GDM1 (cell line): ENCODE results near the gene DLG2.
A peak's percentile ranks its signal among the peaks of the same experiment; 100 is the strongest.

ENCODE experiments used
- DNase-seq: peaks from one replicate; lab custom pipeline; 2025; lab: John Stamatoyannopoulos, UW

Gene DLG2

GRCh38 chr11:84763931-84764330 lies 863.2 kb downstream of the DLG2 start:
- no peak for DNase-seq

GRCh38 chr11:84757711-84758110 lies 869.4 kb downstream of the DLG2 start:
- DNase-seq: no peak

DNA sequence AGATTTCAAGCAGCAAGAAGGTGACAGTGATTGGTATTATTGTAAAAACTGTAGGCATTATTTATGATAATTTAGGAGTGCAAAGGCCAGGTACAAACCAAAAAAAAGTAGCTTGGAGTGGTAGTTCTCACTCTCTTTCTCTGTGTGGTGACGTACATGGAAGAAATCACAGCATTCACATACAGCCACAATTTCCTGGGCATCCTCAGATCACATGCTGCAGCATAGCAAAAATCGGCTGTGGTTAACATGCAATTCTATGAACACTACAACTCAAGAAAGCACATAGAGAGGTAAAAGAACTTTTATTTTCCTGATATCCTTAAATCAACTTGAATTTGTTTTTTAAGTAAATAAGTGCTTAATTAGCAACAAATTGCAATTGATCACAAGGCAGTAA lies 875.8 kb downstream of the DLG2 start:
- no peak for DNase-seq

DNA sequence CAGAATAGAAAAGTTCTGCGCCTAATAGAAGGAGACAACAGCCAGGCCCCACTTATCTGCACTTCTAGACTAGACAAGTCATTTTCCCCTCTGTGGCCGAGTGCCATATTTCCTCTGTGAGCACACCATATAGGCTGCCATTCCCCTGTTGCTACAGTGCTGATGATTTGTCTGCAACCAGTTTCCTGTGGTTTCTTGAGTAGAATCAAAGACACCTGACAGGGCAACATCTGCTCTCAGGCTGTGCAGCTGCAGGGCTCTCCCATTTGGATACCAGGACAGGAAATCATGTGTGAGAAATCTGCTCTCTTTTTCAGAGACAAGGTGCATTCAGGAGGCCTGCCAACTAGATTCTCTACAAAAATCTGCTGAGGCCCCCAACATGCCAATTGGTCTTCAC lies 879.3 kb downstream of the DLG2 start:
- peak; percentile 42 for DNase-seq

GRCh38 chr11:84740050-84740449 lies 887.1 kb downstream of the DLG2 start:
- no peak for DNase-seq

GRCh38 chr11:84724256-84724655 lies 902.9 kb downstream of the DLG2 start:
- DNase-seq: no peak

DNA sequence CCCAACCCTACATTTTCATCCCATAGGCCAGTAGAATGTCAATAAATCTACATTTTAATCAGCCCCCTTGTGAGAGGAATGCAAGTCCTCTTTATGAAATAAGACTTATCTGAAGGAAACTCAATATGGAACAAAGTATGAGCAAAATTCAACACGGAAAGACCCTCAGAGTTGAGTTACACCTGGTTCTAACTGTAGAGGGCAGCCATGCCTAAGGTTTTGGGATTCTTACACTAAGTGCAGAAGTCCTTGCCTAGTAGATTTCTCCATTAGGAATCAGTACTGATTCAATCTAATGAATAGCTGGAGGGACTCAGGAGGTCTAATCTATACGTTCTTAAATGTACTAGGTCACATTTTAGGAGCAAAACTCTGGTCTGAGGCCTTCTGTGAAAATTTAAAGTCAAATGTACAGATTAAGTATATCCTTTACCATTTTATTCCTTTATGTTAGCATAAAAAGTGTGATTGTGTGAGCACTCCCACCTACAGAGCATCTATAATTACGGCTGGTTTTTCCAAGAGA lies 904.5 kb downstream of the DLG2 start:
- peak; percentile 19 for DNase-seq

DNA sequence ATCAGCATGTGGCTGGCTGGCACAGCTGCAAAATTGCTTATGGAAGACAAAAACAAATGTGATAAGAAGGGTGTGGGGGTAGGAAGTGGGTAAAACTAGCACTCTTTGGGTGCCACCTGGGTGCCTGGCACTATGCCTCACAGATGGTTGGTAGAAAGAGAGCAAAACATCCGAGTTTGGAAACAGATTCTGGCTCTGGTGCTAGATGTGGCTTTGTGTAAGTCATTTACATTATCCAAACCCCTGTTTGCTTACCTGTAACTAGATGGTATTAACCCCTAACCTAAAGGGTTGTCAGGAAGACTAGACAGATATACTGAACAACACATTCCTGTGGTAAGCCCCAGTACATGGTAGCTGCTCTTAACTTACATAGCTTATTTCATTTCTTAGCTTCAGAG lies 905.6 kb downstream of the DLG2 start:
- DNase-seq: no peak

DNA sequence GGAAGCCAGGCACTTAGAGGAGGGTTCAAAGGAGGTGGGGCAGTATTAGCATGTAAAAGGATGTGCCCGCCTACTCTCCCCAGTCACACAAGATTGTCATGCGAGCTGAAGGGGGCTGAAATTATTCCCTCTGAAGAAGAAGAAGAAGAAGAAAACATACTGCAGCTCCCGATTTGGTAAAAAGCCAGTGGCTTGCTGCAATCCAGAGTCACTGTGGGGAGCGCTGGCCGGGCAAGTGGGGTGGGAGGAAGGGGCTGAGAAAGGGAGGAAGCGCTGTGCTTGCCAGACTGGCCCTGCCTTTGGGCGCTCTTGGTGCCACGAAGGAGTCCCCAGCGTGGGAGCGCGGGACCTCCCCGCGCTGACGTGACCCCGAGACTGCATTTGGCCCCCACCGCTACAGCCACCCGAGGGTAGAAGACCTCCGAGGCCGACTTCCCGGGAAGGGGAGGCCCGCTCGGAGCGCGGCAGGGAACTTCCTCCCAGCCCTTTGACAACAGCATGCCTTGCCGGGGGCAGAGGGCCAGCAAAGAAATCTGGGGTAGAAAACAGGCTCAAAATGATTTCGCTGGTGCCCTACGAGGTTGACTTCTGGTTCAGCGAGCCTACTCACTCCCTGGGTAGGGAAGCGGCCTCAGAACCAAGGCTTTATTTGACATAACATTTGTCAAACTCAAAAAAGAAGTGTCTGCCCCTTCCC lies 906.3 kb downstream of the DLG2 start:
- DNase-seq: peak; percentile 39

- no peak for DNase-seq
Observed at GRCh38 chr11:84719935-84720577, 907.1 kb downstream of the DLG2 start.

DNA sequence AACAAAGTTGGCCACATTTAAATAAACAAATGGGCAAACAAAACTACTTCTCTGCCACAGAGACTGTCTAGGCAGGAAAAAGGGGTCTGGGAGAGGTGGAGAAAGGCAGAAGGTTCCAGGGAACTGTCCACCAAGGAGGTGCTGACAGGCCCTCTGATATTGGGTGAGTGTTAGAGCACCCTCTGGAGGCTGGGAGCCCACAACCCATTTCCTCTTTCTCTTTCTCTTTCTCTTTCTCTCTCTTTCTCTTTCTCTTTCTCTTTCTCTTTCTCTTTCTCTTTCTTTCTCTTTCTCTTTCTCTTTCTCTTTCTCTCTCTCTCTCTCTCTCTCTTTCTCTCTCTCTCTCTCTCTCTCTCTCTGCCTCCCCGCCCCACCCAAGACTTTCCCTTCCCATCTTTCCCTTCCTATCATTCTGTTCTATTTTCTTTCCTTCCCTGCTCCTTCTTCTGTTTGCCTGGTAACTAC lies 912.8 kb downstream of the DLG2 start:
- peak; percentile 45 for DNase-seq

- DNase-seq: no peak
Observed at GRCh38 chr11:84691830-84692229, 935.3 kb downstream of the DLG2 start.

- DNase-seq: no peak
Observed at GRCh38 chr11:84687433-84687832, 939.7 kb downstream of the DLG2 start.

GRCh38 chr11:84686716-84687115 lies 940.4 kb downstream of the DLG2 start:
- peak; percentile 88 for DNase-seq

DNA sequence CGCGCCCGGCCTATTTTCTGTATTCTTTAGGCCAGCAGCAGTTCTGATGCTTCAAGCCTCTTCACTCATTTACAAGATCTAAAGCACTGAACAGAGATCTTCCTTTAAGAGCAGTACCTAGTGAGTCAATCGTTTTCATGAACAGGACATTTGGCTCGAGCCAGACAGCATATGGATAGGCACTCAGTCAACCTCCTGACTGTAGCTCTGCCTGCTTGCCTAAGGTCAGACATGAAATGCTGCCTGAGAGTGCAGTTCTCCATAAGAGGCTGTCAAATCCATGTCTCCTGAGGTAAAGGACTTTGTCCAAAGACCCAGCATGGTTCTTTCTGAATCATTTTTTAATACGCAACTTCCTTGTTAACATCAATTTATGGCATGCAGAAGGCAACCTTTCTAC lies 941.2 kb downstream of the DLG2 start:
- DNase-seq: no peak

DNA sequence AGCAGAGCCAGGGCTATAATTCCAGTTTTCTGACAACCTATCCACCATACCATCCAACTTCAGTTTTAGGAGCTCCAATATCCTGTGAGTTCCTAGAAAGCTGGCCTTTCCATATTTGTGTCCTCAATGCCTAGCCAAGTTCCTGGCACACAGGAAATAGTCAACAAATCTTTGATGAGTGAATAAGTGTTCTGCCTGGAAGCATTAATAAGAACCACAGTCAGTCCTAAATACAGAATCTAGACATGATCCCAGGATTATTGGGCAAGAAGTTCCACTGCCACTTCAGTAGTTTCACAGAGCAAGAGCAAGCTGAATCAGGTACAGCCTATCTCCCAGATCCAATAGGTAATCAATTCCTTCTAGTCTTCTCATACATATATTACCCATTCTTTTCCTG lies 942.0 kb downstream of the DLG2 start:
- DNase-seq: no peak

DNA sequence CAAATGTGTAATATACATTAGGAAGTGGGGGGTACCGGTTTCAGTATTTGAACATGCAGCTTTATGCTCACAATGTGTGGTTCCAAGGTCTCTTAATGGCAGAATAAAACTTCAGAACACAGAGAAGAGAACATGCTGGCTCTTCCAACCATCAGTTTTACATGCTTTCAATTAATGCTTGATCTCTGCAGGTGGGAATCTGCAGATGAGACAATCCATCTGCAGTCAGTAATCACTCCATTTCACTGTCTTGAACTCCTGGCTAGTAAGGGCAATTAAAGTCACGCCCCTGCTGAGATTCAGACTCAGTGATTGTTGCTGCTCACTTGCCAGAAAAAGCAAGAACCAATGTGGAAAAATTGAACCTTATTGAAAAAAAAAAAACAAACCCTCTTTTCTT lies 945.7 kb downstream of the DLG2 start:
- no peak for DNase-seq

- no peak for DNase-seq
Observed at GRCh38 chr11:84675396-84676025, 951.6 kb downstream of the DLG2 start.

DNA sequence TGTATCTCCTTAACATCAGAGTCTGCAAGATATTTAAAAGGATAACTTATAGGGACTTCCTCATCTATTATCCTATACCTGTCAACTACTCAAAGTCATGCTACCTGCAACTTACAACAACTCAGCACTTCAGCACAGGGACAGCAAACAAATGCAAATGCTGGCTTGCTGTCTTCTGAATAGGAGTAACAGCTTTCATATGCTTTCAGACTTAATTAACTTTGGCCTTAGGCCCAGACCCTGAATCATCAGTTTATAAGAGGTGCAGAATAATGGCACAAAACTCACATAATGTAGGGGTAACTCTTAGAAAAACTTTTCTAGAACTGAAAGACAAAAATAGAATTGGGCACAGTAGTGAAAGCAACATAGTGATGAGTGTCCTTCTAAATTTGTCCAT lies 953.4 kb downstream of the DLG2 start:
- no peak for DNase-seq

DNA sequence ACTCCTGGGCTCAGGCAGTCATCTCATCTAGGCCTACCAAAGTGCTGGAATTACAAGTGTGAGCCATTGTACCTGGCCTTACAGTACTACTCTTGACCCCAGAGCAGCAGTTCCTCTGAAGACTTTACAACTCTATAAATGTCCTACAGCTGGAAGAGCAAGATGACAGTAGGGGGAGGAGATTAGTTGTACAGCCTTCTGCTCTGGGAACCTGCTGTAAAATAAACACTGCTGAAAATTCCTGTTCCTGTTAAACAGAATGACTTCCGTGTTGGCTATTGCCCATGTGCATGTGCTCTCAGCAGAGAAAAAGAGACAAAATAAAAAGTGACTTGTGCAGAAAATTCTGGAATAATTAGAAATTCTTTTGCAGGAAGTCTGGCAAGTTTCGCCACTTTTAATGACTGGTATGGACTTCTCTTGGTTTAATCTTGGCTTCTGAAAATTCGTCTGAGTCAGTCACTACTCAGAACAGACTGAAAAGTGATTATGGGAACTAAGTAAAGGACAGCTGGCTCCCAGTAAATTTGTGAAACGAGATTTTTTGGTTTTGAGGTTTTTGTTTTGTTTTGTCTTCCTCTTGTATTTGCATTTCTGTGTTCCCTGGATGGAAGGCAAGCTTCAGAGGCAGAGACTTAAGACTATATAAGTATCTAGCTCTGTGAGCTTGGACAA lies 955.7 kb downstream of the DLG2 start:
- DNase-seq: no peak

- DNase-seq: no peak
Observed at GRCh38 chr11:84663731-84664130, 963.4 kb downstream of the DLG2 start.

DNA sequence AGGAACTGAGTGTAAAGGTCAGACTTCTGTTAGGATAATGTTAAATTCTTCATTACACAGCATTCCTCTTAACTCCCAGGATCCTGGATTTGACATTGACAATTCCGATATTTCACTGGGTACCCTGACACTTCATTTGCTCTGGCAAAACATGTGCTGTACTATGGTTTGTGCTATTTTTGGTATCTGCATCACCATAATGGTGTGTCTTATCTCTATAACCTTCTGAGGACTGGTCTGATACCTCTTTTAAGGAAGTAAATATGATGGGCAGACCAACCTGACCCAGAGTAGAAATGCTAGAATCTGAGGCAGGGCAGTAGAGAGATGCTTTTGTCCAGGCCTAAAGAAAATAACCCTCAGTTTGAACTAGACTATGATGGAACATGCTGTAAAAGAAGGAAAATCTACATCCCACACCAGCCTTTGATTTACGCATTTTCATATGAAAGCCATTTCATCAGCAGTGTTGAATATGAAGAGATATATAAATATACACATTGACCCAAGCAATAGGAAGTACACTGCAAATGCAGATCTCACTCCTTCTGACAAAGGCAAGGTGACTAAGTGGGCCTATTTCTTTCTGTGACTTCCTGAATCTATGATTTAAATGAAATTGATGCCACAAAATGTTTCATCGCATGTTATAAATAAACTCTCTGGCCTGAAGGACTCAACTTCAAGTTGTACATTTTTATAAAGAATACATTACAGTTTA lies 966.7 kb downstream of the DLG2 start:
- no peak for DNase-seq
